Measurements from ENCODE around the gene DCHS1.
A peak's percentile ranks its signal among the peaks of the same experiment; 100 is the strongest.

DCHS1 gene

DNA sequence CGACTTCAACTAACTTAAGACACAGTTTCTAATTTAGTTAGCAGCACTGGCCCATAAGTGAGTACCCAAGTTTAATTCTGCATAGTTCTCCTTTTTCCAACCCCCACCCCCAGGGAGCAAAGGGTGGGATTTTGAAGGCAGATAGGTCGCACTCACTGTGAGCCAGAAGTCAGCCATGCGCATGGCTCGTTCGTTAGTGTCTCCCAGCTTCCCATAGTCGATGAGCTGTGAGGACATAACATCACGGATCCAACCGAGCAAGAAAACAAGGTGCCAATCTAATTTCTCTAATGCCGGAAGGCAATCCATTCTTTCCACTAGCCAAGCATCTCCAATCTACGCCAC, 27.0 kb upstream of the DCHS1 start:
- peaks cover 13% of the 10 kb centered on the region for H3K4me1 ChIP-seq (ENCODE audit: low read length)
- H3K9me3 ChIP-seq (ENCODE audit: insufficient read depth, low read length), result no peaks in the 10 kb centered on the region
- H3K9ac ChIP-seq (ENCODE audit: low read length), result peak overlapping the region; percentile 98
- H3K36me3 ChIP-seq (replicated peaks; ENCODE audit: low read depth, low read length), result peaks cover 34% of the 10 kb centered on the region
- H3K27me3 ChIP-seq (ENCODE audit: low read depth, low read length), result no peaks in the 10 kb centered on the region
- H3K79me2 ChIP-seq (ENCODE audit: low read length), result peaks cover 28% of the 10 kb centered on the region
- peak overlapping the region; percentile 100 for H3K4me2 ChIP-seq (ENCODE audit: low read length)
- no peak overlapping the region for H2AFZ ChIP-seq (ENCODE audit: low read depth, low read length)
- peak overlapping the region; percentile 87 for H3K4me3 ChIP-seq (ENCODE audit: low read length)
- peak overlapping the region; percentile 67 for H3K27ac ChIP-seq (ENCODE audit: low read length)
- peaks cover 13% of the 10 kb centered on the region for H4K20me1 ChIP-seq (ENCODE audit: insufficient read depth, low read length)
- no peak for TF ChIP-seq EZH2phosphoT487 (IDR thresholded peaks at IDR 0.05; ENCODE audit: low read depth)
- TF ChIP-seq, protein P1, sequence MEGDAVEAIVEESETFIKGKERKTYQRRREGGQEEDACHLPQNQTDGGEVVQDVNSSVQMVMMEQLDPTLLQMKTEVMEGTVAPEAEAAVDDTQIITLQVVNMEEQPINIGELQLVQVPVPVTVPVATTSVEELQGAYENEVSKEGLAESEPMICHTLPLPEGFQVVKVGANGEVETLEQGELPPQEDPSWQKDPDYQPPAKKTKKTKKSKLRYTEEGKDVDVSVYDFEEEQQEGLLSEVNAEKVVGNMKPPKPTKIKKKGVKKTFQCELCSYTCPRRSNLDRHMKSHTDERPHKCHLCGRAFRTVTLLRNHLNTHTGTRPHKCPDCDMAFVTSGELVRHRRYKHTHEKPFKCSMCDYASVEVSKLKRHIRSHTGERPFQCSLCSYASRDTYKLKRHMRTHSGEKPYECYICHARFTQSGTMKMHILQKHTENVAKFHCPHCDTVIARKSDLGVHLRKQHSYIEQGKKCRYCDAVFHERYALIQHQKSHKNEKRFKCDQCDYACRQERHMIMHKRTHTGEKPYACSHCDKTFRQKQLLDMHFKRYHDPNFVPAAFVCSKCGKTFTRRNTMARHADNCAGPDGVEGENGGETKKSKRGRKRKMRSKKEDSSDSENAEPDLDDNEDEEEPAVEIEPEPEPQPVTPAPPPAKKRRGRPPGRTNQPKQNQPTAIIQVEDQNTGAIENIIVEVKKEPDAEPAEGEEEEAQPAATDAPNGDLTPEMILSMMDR (IDR thresholded peaks at IDR 0.05; ENCODE audit: low read depth, low read length), result no peak

DNA sequence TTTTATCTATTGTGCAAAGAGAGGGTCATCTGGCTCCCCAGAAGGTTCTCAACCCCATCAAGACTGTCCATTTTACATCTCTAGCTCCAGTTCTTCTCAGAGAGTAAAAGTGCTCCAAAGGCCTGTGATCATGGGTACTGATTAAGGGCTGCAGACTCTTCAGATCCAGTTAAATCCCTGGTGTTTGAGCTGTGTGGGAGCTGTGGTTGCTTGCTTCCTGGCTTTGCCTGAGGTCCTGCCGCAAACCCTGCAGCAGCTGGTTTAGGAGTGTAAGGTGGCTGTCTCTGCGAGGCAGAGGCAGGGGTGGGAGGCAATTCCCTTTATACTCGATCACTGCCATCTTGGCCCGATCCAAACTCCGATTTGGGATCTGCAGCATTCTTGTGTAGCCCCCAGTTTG, 26.3 kb upstream of the DCHS1 start:
- Histone ChIP-seq H3K9me3 (ENCODE audit: insufficient read depth, low read length) (no peaks in the 10 kb centered on the region), H3K4me3 (ENCODE audit: low read length) (peak overlapping the region; percentile 87), H3K9ac (ENCODE audit: low read length) (peak overlapping the region; percentile 98), H3K4me1 (ENCODE audit: low read length) (peaks cover 13% of the 10 kb centered on the region), H3K36me3 (replicated peaks; ENCODE audit: low read depth, low read length) (peaks cover 34% of the 10 kb centered on the region), H3K27ac (ENCODE audit: low read length) (peak overlapping the region; percentile 67; the same call in 1 of the 2 replicates), H3K27me3 (ENCODE audit: low read depth, low read length) (no peaks in the 10 kb centered on the region), H3K4me2 (ENCODE audit: low read length) (peak overlapping the region; percentile 100), H4K20me1 (ENCODE audit: insufficient read depth, low read length) (peaks cover 13% of the 10 kb centered on the region), H3K79me2 (ENCODE audit: low read length) (peaks cover 28% of the 10 kb centered on the region), H2AFZ (ENCODE audit: low read depth, low read length) (no peak overlapping the region)
- TF ChIP-seq, protein P1 (IDR thresholded peaks at IDR 0.05; ENCODE audit: low read depth, low read length), result no peak
- no peak for TF ChIP-seq EZH2phosphoT487 (IDR thresholded peaks at IDR 0.05; ENCODE audit: low read depth)

DNA sequence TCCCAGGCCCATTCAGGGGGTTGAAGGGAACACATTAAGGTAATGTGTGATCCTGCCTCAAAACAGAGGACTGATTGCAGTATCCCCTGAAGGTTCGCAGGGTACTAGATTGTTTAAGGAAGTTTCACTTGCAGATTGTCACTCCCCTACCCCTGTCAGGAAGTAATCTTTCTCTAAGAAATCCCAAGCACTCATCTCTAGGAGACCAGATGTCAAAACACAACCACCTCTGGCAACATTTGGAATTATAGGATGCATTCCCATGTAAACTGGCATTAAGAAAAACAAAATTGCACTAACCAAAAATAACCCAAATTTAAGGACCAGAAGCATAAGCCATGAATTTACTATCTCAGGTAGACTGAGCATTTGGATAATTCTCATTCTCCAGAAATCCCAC, 25.9 kb upstream of the DCHS1 start:
- Histone ChIP-seq H3K79me2 (ENCODE audit: low read length) (peaks cover 28% of the 10 kb centered on the region), H4K20me1 (ENCODE audit: insufficient read depth, low read length) (peaks cover 13% of the 10 kb centered on the region), H3K27ac (ENCODE audit: low read length) (no peak overlapping the region), H3K4me1 (ENCODE audit: low read length) (peaks cover 13% of the 10 kb centered on the region), H3K27me3 (ENCODE audit: low read depth, low read length) (no peaks in the 10 kb centered on the region), H3K4me2 (ENCODE audit: low read length) (peak overlapping the region; percentile 100), H3K36me3 (replicated peaks; ENCODE audit: low read depth, low read length) (peaks cover 34% of the 10 kb centered on the region), H3K9ac (ENCODE audit: low read length) (0 out of 2 replicates have a peak overlapping the region, but pooled peaks have one; percentile 8), H3K4me3 (ENCODE audit: low read length) (peak overlapping the region; percentile 32; the same call in 1 of the 2 replicates), H2AFZ (ENCODE audit: low read depth, low read length) (no peak overlapping the region), H3K9me3 (ENCODE audit: insufficient read depth, low read length) (no peaks in the 10 kb centered on the region)
- no peak for TF ChIP-seq EZH2phosphoT487 (IDR thresholded peaks at IDR 0.05; ENCODE audit: low read depth)
- TF ChIP-seq, protein P1 (IDR thresholded peaks at IDR 0.05; ENCODE audit: low read depth, low read length), result no peak

DNA sequence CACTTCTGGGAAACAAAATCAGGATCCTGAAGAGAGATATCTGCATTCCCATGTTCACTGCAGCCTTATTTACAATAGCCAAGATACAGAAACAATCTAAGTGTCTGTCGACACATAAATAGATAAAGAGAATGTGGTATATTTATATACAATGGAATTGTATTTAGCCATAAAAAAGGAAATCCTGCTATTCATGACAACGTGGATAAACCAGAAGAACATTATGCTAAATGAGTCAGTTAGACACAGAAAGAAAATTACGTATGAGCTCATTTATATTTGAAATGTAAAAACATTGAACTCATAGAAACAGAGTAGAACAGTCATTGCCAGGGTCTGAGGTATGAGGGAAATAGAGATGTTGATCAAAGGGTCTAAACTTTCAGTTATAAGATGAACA, 21.4 kb upstream of the DCHS1 start:
- Histone ChIP-seq H3K27me3 (ENCODE audit: low read depth, low read length) (no peaks in the 10 kb centered on the region), H3K4me1 (ENCODE audit: low read length) (peaks cover 18% of the 10 kb centered on the region), H3K9me3 (ENCODE audit: insufficient read depth, low read length) (no peaks in the 10 kb centered on the region), H3K36me3 (replicated peaks; ENCODE audit: low read depth, low read length) (peaks cover 31% of the 10 kb centered on the region), H3K79me2 (ENCODE audit: low read length) (peaks cover 17% of the 10 kb centered on the region), H3K9ac (ENCODE audit: low read length) (no peak overlapping the region), H4K20me1 (ENCODE audit: insufficient read depth, low read length) (peaks cover 12% of the 10 kb centered on the region), H3K4me3 (ENCODE audit: low read length) (no peak overlapping the region), H3K4me2 (ENCODE audit: low read length) (no peak overlapping the region), H3K27ac (ENCODE audit: low read length) (no peak overlapping the region), H2AFZ (ENCODE audit: low read depth, low read length) (no peak overlapping the region)
- TF ChIP-seq, protein P1 (IDR thresholded peaks at IDR 0.05; ENCODE audit: low read depth, low read length), result no peak
- no peak for TF ChIP-seq EZH2phosphoT487 (IDR thresholded peaks at IDR 0.05; ENCODE audit: low read depth)
